Testis (tissue), 3 donors: ENCODE measurements around the gene IER5. TPM values are rescaled to one million over a fixed set of nuclear protein-coding genes. Genes with fewer than 3 reads are reported as not detected.

Experiments used
- DNase-seq: peaks from one replicate; pipeline ENCODE4 v3.0.0-alpha.2; 2019
- H3K27ac ChIP-seq, 2 donors: fragments of 200-600 bp; sonication (generic); one replicate each; pipeline ENCODE4 v1.5.1; 2019
- H3K27me3 ChIP-seq: fragments of 200-600 bp; sonication (generic); one replicate; pipeline ENCODE4 v1.5.1; 2019
- H3K36me3 ChIP-seq: fragments of 200-600 bp; sonication (generic); one replicate; pipeline ENCODE4 v1.5.1; 2017; ENCODE audit warnings: low read depth; ENCODE audit errors: missing control alignments
- H3K4me1 ChIP-seq: fragments of 200-600 bp; sonication (generic); one replicate; pipeline ENCODE4 v1.5.1; 2019
- H3K4me3 ChIP-seq, 2 donors: fragments of 200-600 bp; sonication (generic); one replicate each; pipeline ENCODE4 v1.5.1; 2017 to 2019
- H3K9me3 ChIP-seq: fragments of 200-600 bp; sonication (generic); one replicate; pipeline ENCODE4 v1.5.1; 2017
- CTCF ChIP-seq, 3 experiments: fragments of 450-650 bp in 2 of 3; fragments of 200-600 bp in 1 of 3; sonication (generic) in 1 of 3; IDR thresholded peaks; one replicate each; pipeline ENCODE4 v1.5.1; 2016 to 2019; ENCODE audit warnings: antibody characterized with exemption in 3 of 3, mild to moderate bottlenecking in 2 of 3, moderate library complexity in 1 of 3
- POLR2A ChIP-seq: fragments of 450-650 bp; IDR thresholded peaks from one replicate; pipeline ENCODE4 v1.6.1; 2017; ENCODE audit warnings: antibody characterized with exemption, mild to moderate bottlenecking, moderate library complexity
- WGBS, 2 donors: methylation state at CpG; one replicate each; pipeline ENCODE4 v1.1.5; 2018; 5-methylcytosine and 5-hydroxymethylcytosine counted together
- intact Hi-C: fragments of 100-400 bp; cut with DNase I; formaldehyde crosslinking; loops from one replicate; pipeline ENCODE4 v1.15.1; 2023; ENCODE audit warnings: low total_unique reads
- polyA plus RNA-seq: library from polyadenylated mRNA; stranded (reverse); fragments of 350-450 nt; fragmentation: Illumina TruSeq; extraction: RNeasy Lipid Tissue Mini Kit (QIAGEN cat#74804); gene quantifications from one replicate; pipeline ENCODE4 v1.2.3, GENCODE V29; 2014; ENCODE audit warnings: low read depth, low replicate concordance; ENCODE audit not compliant: insufficient read depth
- total RNA-seq, 2 donors: library from RNA; depleted of rRNA; stranded (reverse); fragments of >200 nt; gene quantifications; one replicate each; pipeline ENCODE4 v1.2.3, GENCODE V29; 2016

Gene IER5
- total and polyA plus RNA-seq, 3 donors from 2014 or later: 7.1 to 13.3 (median 10.3) TPM

- Histone ChIP-seq H3K4me3 (no peak overlapping the region), H3K27me3 (no peaks in the 10 kb centered on the region), H3K9me3 (no peaks in the 10 kb centered on the region), H3K36me3 (no peaks in the 10 kb centered on the region), H3K27ac (no peak overlapping the region), H3K4me1 (peaks cover 16% of the 10 kb centered on the region)
- 50 to 59% methylated on average over 9 to 10 of the region's 10 CpGs for WGBS, 2 donors
- TF ChIP-seq POLR2A (no peak), CTCF (IDR thresholded peaks at IDR 0.05) (no peak)
- peak; percentile 28 for DNase-seq
- intact Hi-C loops: no loop called here
Observed at GRCh38 chr1:181126871-181127587, 38.5 kb downstream of the IER5 start.

GRCh38 chr1:181127898-181128453 lies 39.5 kb downstream of the IER5 start:
- no peak overlapping the region for H3K4me3 ChIP-seq
- H3K4me1 ChIP-seq: peaks cover 16% of the 10 kb centered on the region
- peak overlapping the region in 1 of 2 donors; percentile 16 for H3K27ac ChIP-seq
- H3K36me3 ChIP-seq: no peaks in the 10 kb centered on the region
- H3K27me3 ChIP-seq: no peaks in the 10 kb centered on the region
- WGBS, 2 donors: 89 to 98% methylated on average over 5 of the region's 5 CpGs
- DNase-seq: no peak
- TF ChIP-seq POLR2A (no peak), CTCF (IDR thresholded peaks at IDR 0.05) (no peak)
- intact Hi-C loops: no loop called here
- no peaks in the 10 kb centered on the region for H3K9me3 ChIP-seq

- intact Hi-C loops: no loop called here
Observed at GRCh38 chr1:181128592-181129497, 40.3 kb downstream of the IER5 start.

More at GRCh38 chr1:181128592-181129497, 40.3 kb downstream of the IER5 start:
- 63 to 65% methylated on average over 13 to 19 of the region's 19 CpGs for WGBS, 2 donors
- H3K36me3 ChIP-seq: no peaks in the 10 kb centered on the region
- TF ChIP-seq CTCF (IDR thresholded peaks at IDR 0.05) (no peak), POLR2A (no peak)
- H3K4me3 ChIP-seq: no peak overlapping the region
- DNase-seq: no peak
- peak overlapping the region in 1 of 2 donors; percentile 16 for H3K27ac ChIP-seq
- H3K27me3 ChIP-seq: no peaks in the 10 kb centered on the region
- H3K9me3 ChIP-seq: no peaks in the 10 kb centered on the region
- peaks cover 16% of the 10 kb centered on the region for H3K4me1 ChIP-seq
